Activated CD8-positive, alpha-beta T cell treated with anti-CD3 and anti-CD28 coated beads, Interleukin-2, amount 10 ng/mL, durations not matched to agents 7 days and 5 days (primary cell): ENCODE results near the gene MAN1B1. TPM values are rescaled to one million over a fixed set of nuclear protein-coding genes. Genes with fewer than 3 reads are reported as not detected.
A peak's percentile ranks its signal among the peaks of the same experiment; 100 is the strongest.

ENCODE experiments used
- ATAC-seq: fragments of 150-1000 bp; cut with Tn5 transposase; one replicate; pipeline ENCODE4 v1.10.0; 2021; ENCODE audit warnings: moderate library complexity
- CTCF ChIA-PET: fragments of 350-600 bp; sonication (Branson Sonifier 250); formaldehyde crosslinking; loops from one replicate; lab custom pipeline; 2021; ENCODE audit warnings: antibody characterized with exemption; lab: Charles Lee
- POLR2A ChIA-PET: fragments of 350-600 bp; sonication (Branson Sonifier 250); formaldehyde crosslinking; loops from one replicate; lab custom pipeline; 2021; ENCODE audit warnings: antibody characterized with exemption; lab: Charles Lee
- DNase-seq: peaks from one replicate; pipeline ENCODE4 v3.0.0-alpha.2; 2020
- H3K27ac Mint-ChIP-seq: one replicate; pipeline ENCODE4 v1.8.0; 2021; ENCODE audit warnings: mild to moderate bottlenecking, mixed read lengths
- H3K27me3 Mint-ChIP-seq: one replicate; pipeline ENCODE4 v1.8.0; 2021; ENCODE audit warnings: low read depth, mixed read lengths
- H3K36me3 Mint-ChIP-seq: one replicate; pipeline ENCODE4 v1.8.0; 2021; ENCODE audit warnings: low read depth, mixed read lengths
- H3K4me1 Mint-ChIP-seq: one replicate; pipeline ENCODE4 v1.8.0; 2021; ENCODE audit warnings: low read depth, mixed read lengths
- H3K4me3 Mint-ChIP-seq: one replicate; pipeline ENCODE4 v1.8.0; 2021; ENCODE audit warnings: mild to moderate bottlenecking, mixed read lengths
- H3K9me3 Mint-ChIP-seq: one replicate; pipeline ENCODE4 v1.8.0; 2022; ENCODE audit warnings: mixed read lengths; ENCODE audit not compliant: insufficient read depth
- total RNA-seq, 2 experiments: library from RNA; stranded (reverse); gene quantifications; one replicate each; pipeline ENCODE4 v1.2.3, GENCODE V29; 2021

MAN1B1 gene
- total RNA-seq, 2 experiments from 2014 or later, result 42.2 to 49.2 TPM

- H3K27me3 Mint-ChIP-seq, result no peaks in the 10 kb centered on the region
- peaks cover 23% of the 10 kb centered on the region for H3K4me1 Mint-ChIP-seq
- ATAC-seq (peak; percentile 99), DNase-seq (peak; percentile 94)
- ChIA-PET POLR2A (interaction anchor here (0.7 to 2.4 kb wide), 13 partner anchors 9 to 148 kb away, joined by 3 to 44 read pairs (median 6); partner anchors contain the start of genes ANAPC2, MAN1B1, NDOR1 and SSNA1), CTCF (interaction anchor here (0.8 to 2.5 kb wide), 27 partner anchors 9 to 327 kb away, joined by 3 to 41 read pairs (median 7); partner anchors contain the start of genes CYSRT1, DPP7, EXD3 and MAN1B1)
- H3K27ac Mint-ChIP-seq, result peak overlapping the region; percentile 97
- H3K36me3 Mint-ChIP-seq, result peaks cover 31% of the 10 kb centered on the region
- peak overlapping the region; percentile 76 for H3K4me3 Mint-ChIP-seq
- H3K9me3 Mint-ChIP-seq, result no peaks in the 10 kb centered on the region
These were observed 9.1 kb downstream of the MAN1B1 start for GRCh38 chr9:137095664-137096517.

- ATAC-seq (no peak), DNase-seq (no peak)
- H3K4me1 Mint-ChIP-seq, result peaks cover 23% of the 10 kb centered on the region
- peak overlapping the region; percentile 97 for H3K27ac Mint-ChIP-seq
- H3K4me3 Mint-ChIP-seq, result peak overlapping the region; percentile 76
- no peaks in the 10 kb centered on the region for H3K27me3 Mint-ChIP-seq
- ChIA-PET CTCF (interaction anchor here (0.7 to 2.5 kb wide), 14 partner anchors 8 to 140 kb away, joined by 4 to 41 read pairs (median 11); partner anchors contain the start of genes CYSRT1, DPP7, MAN1B1 and NPDC1), POLR2A (interaction anchor here (1.6 to 2.4 kb wide), 6 partner anchors 10 to 144 kb away, joined by 7 to 44 read pairs (median 8); partner anchors contain the start of genes ANAPC2, MAN1B1, SSNA1 and TUBB4B)
- peaks cover 28% of the 10 kb centered on the region for H3K36me3 Mint-ChIP-seq
- H3K9me3 Mint-ChIP-seq, result no peaks in the 10 kb centered on the region
These were observed 10.2 kb downstream of the MAN1B1 start for GRCh38 chr9:137096785-137097546.

- ChIA-PET CTCF (interaction anchor here (0.7 kb wide), 1 partner anchor 63 kb away, joined by 4 read pairs; no protein-coding TSS in a partner anchor), POLR2A (no interaction called here)
- H3K4me3 Mint-ChIP-seq, result no peak overlapping the region
- H3K27ac Mint-ChIP-seq, result no peak overlapping the region
- no peak for ATAC-seq
- no peaks in the 10 kb centered on the region for H3K9me3 Mint-ChIP-seq
- no peak for DNase-seq
- H3K27me3 Mint-ChIP-seq, result no peaks in the 10 kb centered on the region
- peaks cover 21% of the 10 kb centered on the region for H3K4me1 Mint-ChIP-seq
- H3K36me3 Mint-ChIP-seq, result peaks cover 20% of the 10 kb centered on the region
These were observed 11.1 kb downstream of the MAN1B1 start for GRCh38 chr9:137097761-137098462.

- H3K36me3 Mint-ChIP-seq, result peaks cover 17% of the 10 kb centered on the region
- no peaks in the 10 kb centered on the region for H3K27me3 Mint-ChIP-seq
- no peak overlapping the region for H3K27ac Mint-ChIP-seq
- ATAC-seq (no peak), DNase-seq (no peak)
- no peak overlapping the region for H3K4me3 Mint-ChIP-seq
- ChIA-PET CTCF (no interaction called here), POLR2A (no interaction called here)
- H3K9me3 Mint-ChIP-seq, result no peaks in the 10 kb centered on the region
- peaks cover 20% of the 10 kb centered on the region for H3K4me1 Mint-ChIP-seq
These were observed 12.4 kb downstream of the MAN1B1 start for GRCh38 chr9:137099231-137099630.

- CTCF ChIA-PET, result interaction anchor here (1.4 to 2.6 kb wide), 2 partner anchors 8 to 133 kb away, joined by 3 to 9 read pairs; no protein-coding TSS in a partner anchor
- H3K4me1 Mint-ChIP-seq, result no peaks in the 10 kb centered on the region
These were observed 16.6 kb downstream of the MAN1B1 start for GRCh38 chr9:137103206-137103999.

GRCh38 chr9:137105814-137106661, 19.3 kb downstream of the MAN1B1 start:
- Mint-ChIP-seq H3K4me1 (no peaks in the 10 kb centered on the region), H3K4me3 (no peak overlapping the region), H3K27me3 (no peaks in the 10 kb centered on the region), H3K9me3 (no peaks in the 10 kb centered on the region), H3K27ac (no peak overlapping the region), H3K36me3 (peaks cover 8% of the 10 kb centered on the region)
- no peak for ATAC-seq
- CTCF ChIA-PET, result interaction anchor here (0.9 to 2.6 kb wide), 4 partner anchors 10 to 130 kb away, joined by 3 to 9 read pairs (median 4); no protein-coding TSS in a partner anchor
- POLR2A ChIA-PET, result interaction anchor here (0.7 to 3.7 kb wide), 2 partner anchors 9 to 10 kb away, joined by 3 to 10 read pairs; no protein-coding TSS in a partner anchor
- DNase-seq, result no peak

More at GRCh38 chr9:137103206-137103999, 16.6 kb downstream of the MAN1B1 start:
- Mint-ChIP-seq H3K9me3 (no peaks in the 10 kb centered on the region), H3K4me3 (no peak overlapping the region), H3K27me3 (no peaks in the 10 kb centered on the region), H3K27ac (no peak overlapping the region), H3K36me3 (peaks cover 2% of the 10 kb centered on the region)
- POLR2A ChIA-PET, result no interaction called here
- no peak for DNase-seq
- ATAC-seq, result no peak

- no peak overlapping the region for H3K4me3 Mint-ChIP-seq
- H3K4me1 Mint-ChIP-seq, result no peaks in the 10 kb centered on the region
- ChIA-PET POLR2A (interaction anchor here (0.7 to 3.7 kb wide), 2 partner anchors 9 to 10 kb away, joined by 3 to 10 read pairs; no protein-coding TSS in a partner anchor), CTCF (interaction anchor here (1.1 to 1.7 kb wide), 2 partner anchors 11 to 130 kb away, joined by 4 to 5 read pairs; no protein-coding TSS in a partner anchor)
- no peak overlapping the region for H3K27ac Mint-ChIP-seq
- DNase-seq, result no peak
- no peaks in the 10 kb centered on the region for H3K27me3 Mint-ChIP-seq
- ATAC-seq, result no peak
- H3K36me3 Mint-ChIP-seq, result peaks cover 10% of the 10 kb centered on the region
- no peaks in the 10 kb centered on the region for H3K9me3 Mint-ChIP-seq
These were observed 20.0 kb downstream of the MAN1B1 start for GRCh38 chr9:137106662-137107250.

GRCh38 chr9:137107312-137107921, 20.6 kb downstream of the MAN1B1 start:
- DNase-seq (no peak), ATAC-seq (no peak)
- Mint-ChIP-seq H3K27me3 (no peaks in the 10 kb centered on the region), H3K36me3 (peaks cover 10% of the 10 kb centered on the region), H3K27ac (no peak overlapping the region), H3K4me3 (no peak overlapping the region), H3K9me3 (no peaks in the 10 kb centered on the region), H3K4me1 (no peaks in the 10 kb centered on the region)
- ChIA-PET POLR2A (interaction anchor here (0.9 to 3.7 kb wide), 2 partner anchors 11 to 23 kb away, joined by 3 to 10 read pairs; no protein-coding TSS in a partner anchor), CTCF (interaction anchor here (1.1 to 1.7 kb wide), 2 partner anchors 12 to 129 kb away, joined by 4 to 5 read pairs; no protein-coding TSS in a partner anchor)

GRCh38 chr9:137107982-137108381, 21.2 kb downstream of the MAN1B1 start:
- no peak for DNase-seq
- ChIA-PET CTCF (interaction anchor here (1.8 kb wide), 1 partner anchor 12 kb away, joined by 6 read pairs; no protein-coding TSS in a partner anchor), POLR2A (interaction anchor here (0.9 to 3.7 kb wide), 2 partner anchors 12 to 22 kb away, joined by 3 to 10 read pairs; no protein-coding TSS in a partner anchor)
- no peaks in the 10 kb centered on the region for H3K9me3 Mint-ChIP-seq
- H3K27me3 Mint-ChIP-seq, result no peaks in the 10 kb centered on the region
- peaks cover 10% of the 10 kb centered on the region for H3K36me3 Mint-ChIP-seq
- H3K4me3 Mint-ChIP-seq, result no peak overlapping the region
- no peak overlapping the region for H3K27ac Mint-ChIP-seq
- H3K4me1 Mint-ChIP-seq, result peaks cover 3% of the 10 kb centered on the region
- ATAC-seq, result no peak
